ENCODE data around the gene CLMN.

GRCh38 chr14:95162641-95163040, 157.1 kb downstream of the CLMN start:
- no peak for TF ChIP-seq CTCF (conservative IDR thresholded peaks at IDR 0.05; ENCODE audit: low read depth, low read length)
- no peak for TF ChIP-seq EZH2 (IDR thresholded peaks at IDR 0.05; ENCODE audit: borderline replicate concordance, low read depth, low read length, poor library complexity, severe bottlenecking)
